NCI-H2196 (cell line): Measurements from ENCODE around the gene TOR2A.
"Not testable (repeated sequence)": the region's sequence is repeated elsewhere in the genome, so short reads cannot be mapped to it uniquely, and the experiment has no call there.

Experiments
- DNase-seq: peaks from one replicate; lab custom pipeline; 2025; ENCODE audit not compliant: unreplicated experiment; lab: John Stamatoyannopoulos, UW

TOR2A gene

DNA sequence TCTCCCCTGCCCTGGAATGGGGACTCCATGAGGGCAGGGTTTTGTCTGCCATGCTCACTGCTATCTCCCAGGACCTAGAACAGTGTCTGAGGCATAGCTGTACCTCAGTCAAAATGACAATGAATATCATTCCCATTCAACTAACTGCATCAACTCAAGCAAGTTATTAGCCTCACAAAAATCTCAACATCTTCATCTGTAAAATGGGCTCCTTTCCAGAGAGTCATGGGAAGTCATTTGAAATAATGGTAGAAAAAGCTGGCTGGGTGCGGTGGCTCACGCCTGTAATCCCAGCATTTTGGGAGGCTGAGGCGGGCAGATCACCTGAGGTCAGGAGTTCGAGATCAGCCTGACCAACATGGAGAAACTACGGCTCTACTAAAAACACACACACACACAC lies 34.0 kb upstream of the TOR2A start:
- DNase-seq, result no peak

DNA sequence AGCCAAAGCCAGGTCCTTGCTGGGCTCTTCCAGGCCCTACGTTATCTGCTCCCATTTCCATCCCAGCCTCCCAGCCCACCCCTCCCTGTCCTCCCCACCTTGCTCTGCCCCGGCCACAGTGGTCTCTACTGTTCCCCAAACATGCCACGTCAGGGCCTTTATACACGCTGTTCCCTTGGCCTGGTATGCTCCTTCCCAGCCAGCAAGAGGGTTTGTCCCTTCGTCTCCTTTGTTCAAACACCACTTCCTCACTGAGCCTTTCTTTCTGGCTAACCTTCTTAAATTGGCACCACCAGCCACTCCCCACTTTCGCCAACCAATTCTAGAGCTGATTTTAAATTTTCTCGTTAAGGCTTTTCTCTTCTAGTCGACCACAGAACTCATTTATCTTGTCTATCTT lies 33.6 kb upstream of the TOR2A start:
- DNase-seq, result no peak

GRCh38 chr9:127767909-127768331 lies 32.8 kb upstream of the TOR2A start:
- no peak for DNase-seq

- DNase-seq, result no peak
Observed at GRCh38 chr9:127767410-127767809, 32.3 kb upstream of the TOR2A start.

DNA sequence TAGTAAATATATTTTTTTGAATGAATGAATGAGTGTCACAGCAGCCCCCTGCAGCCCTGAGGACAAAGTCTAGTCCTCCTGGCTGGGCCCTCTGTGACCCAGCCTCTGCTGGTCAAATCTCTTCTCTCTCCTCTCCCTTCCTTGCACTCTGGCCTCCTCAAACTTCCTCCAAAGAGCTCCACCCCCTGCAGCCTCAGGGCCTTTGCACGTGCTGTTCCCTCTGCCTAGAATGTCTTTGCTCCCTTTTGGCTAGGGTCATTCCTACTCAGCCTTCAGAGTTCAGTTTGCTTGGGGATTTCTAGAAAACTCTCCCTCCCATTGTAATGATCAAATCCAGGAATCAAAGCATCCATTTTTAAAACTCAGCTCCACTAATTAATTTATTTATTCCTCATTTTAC lies 30.3 kb upstream of the TOR2A start:
- no peak for DNase-seq

DNA sequence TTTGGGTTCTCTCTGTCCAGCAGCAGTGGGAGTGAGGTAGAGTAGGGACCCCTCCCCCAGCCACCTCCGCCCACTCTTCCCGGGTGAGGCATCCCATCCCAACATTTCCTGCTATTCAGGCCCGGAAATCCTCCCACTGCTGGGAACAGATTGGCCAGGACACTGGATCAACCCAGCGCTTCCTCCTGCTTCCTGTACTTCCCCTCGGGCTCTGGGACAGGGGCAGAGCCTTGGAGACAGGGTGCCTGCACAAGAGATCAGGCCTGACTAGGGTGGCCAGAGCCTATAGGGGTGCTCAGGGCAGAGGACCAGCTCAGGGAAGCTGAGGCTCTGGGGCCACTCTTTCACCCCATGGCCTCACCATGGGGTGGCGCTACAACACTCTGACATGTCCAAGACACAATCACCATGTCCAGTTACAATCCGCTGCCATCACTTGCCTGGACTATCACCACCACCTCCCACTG lies 28.9 kb upstream of the TOR2A start:
- no peak for DNase-seq

GRCh38 chr9:127762111-127762676 lies 27.1 kb upstream of the TOR2A start:
- DNase-seq, result no peak

GRCh38 chr9:127761491-127761956 lies 26.4 kb upstream of the TOR2A start:
- no peak for DNase-seq

GRCh38 chr9:127761061-127761460 lies 26.0 kb upstream of the TOR2A start:
- no peak for DNase-seq

DNA sequence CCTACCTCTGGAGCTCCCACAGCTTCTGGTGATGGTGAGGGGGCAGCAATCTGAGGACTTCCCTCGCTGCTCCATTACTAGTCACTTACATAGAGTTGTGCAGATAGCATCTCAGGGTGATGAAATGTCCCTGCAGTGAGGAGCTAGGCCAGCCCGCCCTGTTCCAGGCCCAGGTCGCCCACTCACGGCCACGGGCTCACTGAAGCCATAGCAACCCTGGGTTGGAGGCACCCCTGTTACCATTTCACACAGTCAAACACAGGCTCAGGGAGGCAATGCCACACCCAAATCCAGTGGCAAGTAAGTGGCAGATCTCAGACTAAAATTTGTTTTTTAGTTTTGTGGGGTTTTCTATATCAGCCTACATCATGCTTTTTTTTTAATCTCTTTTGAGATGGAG lies 23.7 kb upstream of the TOR2A start:
- no peak for DNase-seq

DNA sequence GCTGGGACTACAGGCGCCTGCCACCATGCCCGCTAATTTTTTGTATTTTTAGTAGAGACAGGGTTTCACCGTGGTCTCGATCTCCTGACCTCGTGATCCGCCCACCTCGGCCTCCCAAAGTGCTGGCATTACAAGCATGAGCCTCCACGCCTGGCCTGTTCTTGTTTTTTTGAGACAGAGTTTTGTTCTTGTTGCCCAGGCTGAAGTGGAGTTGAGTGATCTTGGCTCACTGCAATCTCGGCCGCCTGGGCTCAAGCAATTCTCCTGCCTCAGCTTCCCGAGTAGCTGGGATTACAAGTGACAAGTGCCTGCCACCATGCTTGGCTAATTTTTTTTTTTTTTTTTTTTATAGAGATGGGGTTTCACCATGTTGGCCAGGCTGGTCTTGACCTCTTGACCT lies 21.7 kb upstream of the TOR2A start:
- DNase-seq, result not testable (repeated sequence)

- DNase-seq, result no peak
Observed at GRCh38 chr9:127756233-127756632, 21.1 kb upstream of the TOR2A start.

GRCh38 chr9:127755061-127756060 lies 20.3 kb upstream of the TOR2A start:
- peak; percentile 6 for DNase-seq

DNA sequence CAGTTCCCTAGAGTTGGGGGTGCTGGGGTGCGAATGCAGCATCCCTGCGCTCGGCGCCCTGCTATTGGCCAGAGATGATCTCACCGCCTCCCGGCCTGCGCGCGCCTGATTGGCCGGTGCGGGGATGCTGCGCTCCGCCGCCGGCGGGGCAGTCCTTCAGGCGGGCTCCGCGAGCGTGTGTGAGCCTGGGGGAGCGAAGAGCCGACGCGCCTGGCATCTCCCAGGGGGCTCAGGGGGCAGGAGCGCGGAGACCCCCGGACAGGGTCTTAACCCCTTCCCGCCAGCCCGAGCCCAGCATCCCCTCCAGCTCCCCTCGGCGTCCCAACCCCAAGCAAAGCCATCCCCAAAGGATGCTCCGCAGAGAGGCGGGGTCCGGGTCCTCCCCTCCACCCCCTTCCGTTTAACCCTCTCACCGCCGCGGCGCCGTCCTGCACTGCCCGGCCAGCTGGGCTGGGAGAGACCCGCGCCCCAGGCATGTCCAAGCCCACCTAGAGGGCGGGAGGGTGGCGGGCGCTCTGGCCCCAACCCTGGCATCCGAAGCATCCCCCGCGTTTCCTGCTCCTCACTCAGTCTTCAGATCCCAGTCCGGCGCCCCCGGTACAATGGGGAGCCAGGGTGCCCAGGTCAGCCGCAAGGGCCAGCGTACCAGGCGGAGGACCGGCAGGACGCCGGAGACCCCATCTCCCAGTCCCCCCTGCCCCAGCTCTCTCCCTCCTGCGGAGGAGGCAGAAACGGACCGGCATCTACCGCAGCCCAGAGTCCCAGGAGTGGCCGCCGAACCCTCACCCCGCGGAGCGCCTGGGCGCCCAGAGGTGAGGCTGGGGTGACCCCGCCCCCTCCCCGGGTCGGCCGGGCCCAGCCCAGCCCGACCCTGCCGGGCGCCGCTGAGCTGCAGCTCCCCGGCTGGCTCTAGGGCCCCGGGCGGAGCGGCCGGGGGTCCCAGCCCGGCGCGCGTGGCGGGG lies 19.3 kb upstream of the TOR2A start:
- peak; percentile 71 for DNase-seq

- no peak for DNase-seq
Observed at GRCh38 chr9:127753622-127754021, 18.5 kb upstream of the TOR2A start.

DNA sequence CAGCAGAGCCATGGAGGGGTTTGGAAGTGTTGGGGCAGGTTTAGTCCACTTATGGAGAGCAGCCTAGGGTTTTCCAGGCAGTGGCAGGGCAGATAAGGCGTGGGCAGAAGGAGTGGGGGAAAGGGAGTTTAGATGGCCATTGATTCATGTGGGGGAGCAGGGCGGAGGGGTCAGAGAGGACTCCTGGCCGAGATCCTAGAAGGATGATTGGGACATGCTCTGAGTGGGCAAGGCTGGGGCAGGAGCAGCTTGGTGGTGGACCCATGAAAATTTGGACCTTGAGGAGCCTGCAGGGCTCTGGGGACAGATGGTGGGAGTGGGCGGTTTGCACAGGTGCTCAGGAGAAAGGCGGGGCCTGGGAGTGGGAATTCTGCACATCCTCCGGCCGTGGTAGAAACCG lies 18.1 kb upstream of the TOR2A start:
- no peak for DNase-seq

DNA sequence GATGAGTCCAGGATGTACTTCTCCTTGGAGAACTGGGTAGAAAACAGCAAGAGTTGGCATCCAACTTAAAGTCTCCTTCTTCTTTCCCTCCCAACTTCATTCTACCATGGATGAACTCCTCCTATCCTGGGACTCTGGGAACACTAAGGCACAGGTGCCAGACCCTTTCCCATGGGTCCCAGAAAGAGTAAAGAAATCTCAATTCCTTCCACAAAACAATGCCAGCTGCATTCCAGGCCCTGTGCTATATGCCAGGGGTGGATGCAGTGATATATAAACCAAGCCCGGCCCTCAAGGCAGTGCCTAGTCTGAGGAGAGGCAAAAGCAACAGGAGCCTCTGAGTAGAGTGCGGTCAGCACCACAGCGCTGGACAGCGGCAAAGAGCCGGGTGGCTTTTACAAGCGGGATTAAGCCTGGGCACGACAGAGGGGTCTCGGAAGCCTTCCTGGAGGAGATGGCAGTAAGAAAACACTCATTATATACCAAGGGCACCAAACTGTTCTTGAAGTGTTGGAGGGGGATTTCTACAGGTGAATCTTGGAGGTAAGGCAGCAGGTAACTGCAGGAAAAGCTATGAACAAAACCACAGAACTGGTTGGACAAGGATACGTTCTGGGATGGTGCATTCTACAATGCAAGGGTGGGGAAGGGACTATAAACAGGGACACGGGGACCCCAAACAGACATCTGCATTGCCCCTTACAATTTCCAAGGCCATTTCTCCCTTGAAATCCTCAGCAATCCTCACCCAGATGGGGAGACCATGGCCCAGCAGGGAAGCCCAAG lies 16.4 kb upstream of the TOR2A start:
- no peak for DNase-seq

GRCh38 chr9:127749090-127749787 lies 14.1 kb upstream of the TOR2A start:
- DNase-seq, result no peak

GRCh38 chr9:127746959-127747569 lies 12.0 kb upstream of the TOR2A start:
- DNase-seq, result no peak
